SK-N-SH treated with all-trans-retinoic acid at 6 μM for 48 hours (cell line): ENCODE data around the gene TMEM196.

Source experiments
- ATAC-seq: fragments of 200-7000 bp; cut with Tn5 transposase; 3 replicates; pipeline ENCODE4 v1.9.1; 2020; ENCODE audit warnings: mild to moderate bottlenecking, moderate library complexity
- ARNTL ChIP-seq: fragments of 450-650 bp; formaldehyde crosslinking; IDR thresholded peaks from 2 replicates; pipeline ENCODE4 v1.5.0; 2020; ENCODE audit warnings: low read depth, mild to moderate bottlenecking, moderate library complexity, borderline replicate concordance
- BACH2 ChIP-seq: fragments of 250-450 bp; sonication (Bioruptor Pico); IDR thresholded peaks from 2 replicates; pipeline ENCODE4 v1.9.0; 2021; ENCODE audit warnings: mild to moderate bottlenecking, borderline replicate concordance
- CSDC2 ChIP-seq: fragments of 250-450 bp; sonication (Bioruptor Pico); IDR thresholded peaks from 2 replicates; pipeline ENCODE4 v1.5.0; 2020; ENCODE audit warnings: mild to moderate bottlenecking, moderate library complexity
- GLIS3 ChIP-seq: fragments of 250-450 bp; sonication (Bioruptor Pico); IDR thresholded peaks from 2 replicates; pipeline ENCODE4 v1.5.0; 2020; ENCODE audit warnings: mild to moderate bottlenecking, moderate library complexity
- ISL1 ChIP-seq: fragments of 250-450 bp; sonication (Bioruptor Pico); IDR thresholded peaks from 2 replicates; pipeline ENCODE4 v2.1.2; 2022; ENCODE audit warnings: mild to moderate bottlenecking, moderate library complexity
- RARB ChIP-seq: fragments of 250-450 bp; sonication (Bioruptor Pico); IDR thresholded peaks from 2 replicates; pipeline ENCODE4 v1.8.0; 2021; ENCODE audit warnings: mild to moderate bottlenecking, moderate library complexity
- SNAI2 ChIP-seq: fragments of 250-450 bp; sonication (Bioruptor Pico); IDR thresholded peaks from 2 replicates; pipeline ENCODE4 v1.5.0; 2020; ENCODE audit warnings: mild to moderate bottlenecking, moderate library complexity
- TCF4 ChIP-seq: fragments of 250-450 bp; sonication (Bioruptor Pico); IDR thresholded peaks from 2 replicates; pipeline ENCODE4 v1.8.0; 2021; ENCODE audit warnings: mild to moderate bottlenecking, moderate library complexity, borderline replicate concordance
- TOX ChIP-seq: fragments of 250-450 bp; sonication (Bioruptor Pico); IDR thresholded peaks from 2 replicates; pipeline ENCODE4 v1.8.0; 2021; ENCODE audit warnings: mild to moderate bottlenecking, moderate library complexity, borderline replicate concordance
- ZC3H10 ChIP-seq: fragments of 250-450 bp; sonication (Bioruptor Pico); IDR thresholded peaks from 2 replicates; pipeline ENCODE4 v1.5.1; 2021; ENCODE audit warnings: mild to moderate bottlenecking, moderate library complexity
- ZFP3 ChIP-seq: fragments of 250-450 bp; sonication (Bioruptor Pico); IDR thresholded peaks from 2 replicates; pipeline ENCODE4 v1.5.0; 2020; ENCODE audit warnings: mild to moderate bottlenecking, moderate library complexity
- ZFP30 ChIP-seq: fragments of 450-650 bp; formaldehyde crosslinking; IDR thresholded peaks from 2 replicates; pipeline ENCODE4 v1.5.0; 2022; ENCODE audit warnings: mild to moderate bottlenecking, moderate library complexity
- ZNF565 ChIP-seq: fragments of 450-650 bp; formaldehyde crosslinking; conservative IDR thresholded peaks from 2 replicates; pipeline ENCODE4 v1.5.0; 2020; ENCODE audit warnings: low read depth, mild to moderate bottlenecking, moderate library complexity
- ZNF70 ChIP-seq: fragments of 450-650 bp; formaldehyde crosslinking; IDR thresholded peaks from 2 replicates; pipeline ENCODE4 v1.5.0; 2020; ENCODE audit warnings: mild to moderate bottlenecking, moderate library complexity
- ZNF8 ChIP-seq: fragments of 450-650 bp; formaldehyde crosslinking; IDR thresholded peaks from 2 replicates; pipeline ENCODE4 v1.5.0; 2020; ENCODE audit warnings: mild to moderate bottlenecking, moderate library complexity
- TF ChIP-seq, protein P1 (sequence below): fragments of 250-450 bp; sonication (Bioruptor Pico); IDR thresholded peaks from 2 replicates; pipeline ENCODE4 v1.5.1; 2020; ENCODE audit warnings: low read depth, mild to moderate bottlenecking, moderate library complexity
- TF ChIP-seq, protein P2 (sequence below): fragments of 250-450 bp; sonication (Bioruptor Pico); IDR thresholded peaks from 2 replicates; pipeline ENCODE4 v1.5.1; 2021; ENCODE audit warnings: mild to moderate bottlenecking, moderate library complexity
- TF ChIP-seq, protein P3 (sequence below): fragments of 250-450 bp; sonication (Bioruptor Pico); IDR thresholded peaks from 2 replicates; pipeline ENCODE4 v1.8.0; 2021; ENCODE audit warnings: low read depth, mild to moderate bottlenecking, moderate library complexity, borderline replicate concordance
- TF ChIP-seq, protein P4 (sequence below): fragments of 250-450 bp; sonication (Bioruptor Pico); IDR thresholded peaks from 2 replicates; pipeline ENCODE4 v1.5.0; 2020; ENCODE audit warnings: mild to moderate bottlenecking, moderate library complexity
- TF ChIP-seq, protein P5 (sequence below): fragments of 250-450 bp; sonication (Bioruptor Pico); IDR thresholded peaks from 2 replicates; pipeline ENCODE4 v1.8.0; 2020; ENCODE audit warnings: mild to moderate bottlenecking, moderate library complexity, borderline replicate concordance

Gene TMEM196

DNA sequence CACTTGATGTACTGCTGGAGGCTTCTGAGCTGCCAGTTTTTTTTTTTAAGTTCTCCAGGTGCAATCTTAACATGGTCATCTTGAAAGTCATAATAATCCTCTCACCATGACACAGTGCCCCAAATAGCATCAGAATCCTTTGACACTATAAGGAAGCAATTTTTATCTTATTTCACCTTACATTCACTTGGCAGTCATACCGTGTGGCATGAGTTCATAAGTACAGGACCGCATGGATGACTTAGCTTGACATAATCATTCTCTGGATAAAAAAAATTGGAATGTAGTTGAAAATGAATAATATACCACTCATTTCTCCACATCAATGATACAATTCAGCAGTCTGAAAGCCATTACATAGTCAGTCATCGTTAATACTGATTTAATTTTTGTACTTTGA is 25.6 kb upstream of the TMEM196 start:
- TF ChIP-seq ZNF565 (CRISPR knock-in tag), result no peak
- TF ChIP-seq ZFP3, result no peak
- no peak for TF ChIP-seq GLIS3
- no peak for ATAC-seq

DNA sequence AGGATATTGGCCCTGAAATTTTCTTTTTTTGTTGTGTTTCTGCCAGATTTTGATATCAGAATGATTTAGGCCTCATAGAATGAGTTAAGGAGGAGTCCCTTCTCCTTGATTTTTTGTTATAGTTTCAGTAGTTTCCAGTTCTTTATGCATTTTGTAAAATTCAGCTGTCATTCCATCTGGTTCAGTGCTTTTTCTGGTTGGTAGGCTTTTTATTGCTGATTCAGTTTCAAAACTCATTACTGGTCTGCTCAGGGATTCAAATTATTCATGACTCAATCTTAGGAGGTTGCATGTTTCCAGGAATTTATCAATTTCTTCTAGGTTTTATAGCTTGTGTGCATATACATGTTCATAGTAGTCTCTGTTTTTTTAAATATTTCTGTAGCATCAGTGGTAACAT is 10.1 kb upstream of the TMEM196 start:
- ATAC-seq, result no peak
- no peak for TF ChIP-seq ISL1 (CRISPR knock-in tag)
- TF ChIP-seq CSDC2 (CRISPR knock-in tag), result no peak
- TF ChIP-seq SNAI2 (CRISPR knock-in tag), result no peak
- no peak for TF ChIP-seq ZFP30 (CRISPR knock-in tag)
- no peak for TF ChIP-seq ZNF565 (CRISPR knock-in tag)
- TF ChIP-seq GLIS3, result no peak

DNA sequence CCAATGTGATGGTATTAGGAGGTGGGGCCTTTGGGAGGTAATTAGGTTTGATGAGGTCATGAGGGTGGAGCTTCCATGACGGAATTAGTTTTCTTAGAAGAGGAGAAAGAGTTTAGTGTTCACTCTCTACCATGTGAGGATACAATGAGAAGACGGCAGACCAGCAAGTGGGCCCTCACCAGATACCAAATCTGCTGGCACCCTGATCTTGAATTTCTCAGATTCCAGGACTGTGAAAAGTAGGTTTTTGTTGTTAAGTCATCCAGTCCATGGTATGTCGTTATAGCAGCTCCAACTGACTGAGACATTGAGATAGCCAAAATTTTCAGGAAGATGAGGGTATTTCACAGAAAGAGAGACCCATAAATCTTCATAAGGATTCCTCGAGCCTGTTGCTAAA is 3.6 kb upstream of the TMEM196 start:
- TF ChIP-seq GLIS3, result no peak
- no peak for TF ChIP-seq ZNF8 (CRISPR knock-in tag)
- no peak for TF ChIP-seq ZFP30 (CRISPR knock-in tag)
- no peak for TF ChIP-seq TCF4 (CRISPR knock-in tag)
- TF ChIP-seq TOX (CRISPR knock-in tag), result no peak
- TF ChIP-seq ZFP3, result no peak
- TF ChIP-seq BACH2 (CRISPR knock-in tag), result no peak
- TF ChIP-seq RARB, result no peak
- no peak for TF ChIP-seq ARNTL (CRISPR knock-in tag)
- TF ChIP-seq, protein P1, sequence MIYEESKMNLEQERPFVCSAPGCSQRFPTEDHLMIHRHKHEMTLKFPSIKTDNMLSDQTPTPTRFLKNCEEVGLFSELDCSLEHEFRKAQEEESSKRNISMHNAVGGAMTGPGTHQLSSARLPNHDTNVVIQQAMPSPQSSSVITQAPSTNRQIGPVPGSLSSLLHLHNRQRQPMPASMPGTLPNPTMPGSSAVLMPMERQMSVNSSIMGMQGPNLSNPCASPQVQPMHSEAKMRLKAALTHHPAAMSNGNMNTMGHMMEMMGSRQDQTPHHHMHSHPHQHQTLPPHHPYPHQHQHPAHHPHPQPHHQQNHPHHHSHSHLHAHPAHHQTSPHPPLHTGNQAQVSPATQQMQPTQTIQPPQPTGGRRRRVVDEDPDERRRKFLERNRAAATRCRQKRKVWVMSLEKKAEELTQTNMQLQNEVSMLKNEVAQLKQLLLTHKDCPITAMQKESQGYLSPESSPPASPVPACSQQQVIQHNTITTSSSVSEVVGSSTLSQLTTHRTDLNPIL (CRISPR knock-in tag), result no peak
- TF ChIP-seq, protein P2, sequence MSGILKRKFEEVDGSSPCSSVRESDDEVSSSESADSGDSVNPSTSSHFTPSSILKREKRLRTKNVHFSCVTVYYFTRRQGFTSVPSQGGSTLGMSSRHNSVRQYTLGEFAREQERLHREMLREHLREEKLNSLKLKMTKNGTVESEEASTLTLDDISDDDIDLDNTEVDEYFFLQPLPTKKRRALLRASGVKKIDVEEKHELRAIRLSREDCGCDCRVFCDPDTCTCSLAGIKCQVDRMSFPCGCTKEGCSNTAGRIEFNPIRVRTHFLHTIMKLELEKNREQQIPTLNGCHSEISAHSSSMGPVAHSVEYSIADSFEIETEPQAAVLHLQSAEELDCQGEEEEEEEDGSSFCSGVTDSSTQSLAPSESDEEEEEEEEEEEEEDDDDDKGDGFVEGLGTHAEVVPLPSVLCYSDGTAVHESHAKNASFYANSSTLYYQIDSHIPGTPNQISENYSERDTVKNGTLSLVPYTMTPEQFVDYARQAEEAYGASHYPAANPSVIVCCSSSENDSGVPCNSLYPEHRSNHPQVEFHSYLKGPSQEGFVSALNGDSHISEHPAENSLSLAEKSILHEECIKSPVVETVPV (CRISPR knock-in tag), result no peak
- TF ChIP-seq ZNF565 (CRISPR knock-in tag), result no peak
- TF ChIP-seq ISL1 (CRISPR knock-in tag), result no peak
- TF ChIP-seq, protein P3, sequence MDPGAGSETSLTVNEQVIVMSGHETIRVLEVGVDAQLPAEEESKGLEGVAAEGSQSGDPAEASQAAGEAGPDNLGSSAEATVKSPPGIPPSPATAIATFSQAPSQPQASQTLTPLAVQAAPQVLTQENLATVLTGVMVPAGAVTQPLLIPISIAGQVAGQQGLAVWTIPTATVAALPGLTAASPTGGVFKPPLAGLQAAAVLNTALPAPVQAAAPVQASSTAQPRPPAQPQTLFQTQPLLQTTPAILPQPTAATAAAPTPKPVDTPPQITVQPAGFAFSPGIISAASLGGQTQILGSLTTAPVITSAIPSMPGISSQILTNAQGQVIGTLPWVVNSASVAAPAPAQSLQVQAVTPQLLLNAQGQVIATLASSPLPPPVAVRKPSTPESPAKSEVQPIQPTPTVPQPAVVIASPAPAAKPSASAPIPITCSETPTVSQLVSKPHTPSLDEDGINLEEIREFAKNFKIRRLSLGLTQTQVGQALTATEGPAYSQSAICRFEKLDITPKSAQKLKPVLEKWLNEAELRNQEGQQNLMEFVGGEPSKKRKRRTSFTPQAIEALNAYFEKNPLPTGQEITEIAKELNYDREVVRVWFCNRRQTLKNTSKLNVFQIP (CRISPR knock-in tag), result no peak
- ATAC-seq, result no peak

DNA sequence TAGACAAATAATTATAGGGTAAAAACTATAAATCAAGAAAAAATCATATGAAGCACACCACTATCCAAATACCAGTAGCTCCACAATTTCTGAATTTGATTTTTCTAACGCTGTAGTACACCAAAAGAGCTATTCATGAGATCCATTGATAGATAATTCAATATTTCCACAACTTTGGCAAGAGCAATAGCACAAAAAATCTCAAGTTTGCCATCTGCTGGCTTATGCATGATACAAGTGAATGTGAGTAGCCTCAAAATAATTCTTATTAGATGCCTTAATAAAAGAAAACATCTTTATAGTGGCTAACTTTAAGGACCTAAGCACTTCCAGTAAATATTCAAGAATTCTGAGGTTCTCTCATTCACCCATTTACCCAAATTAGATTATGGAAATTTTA is 2.2 kb upstream of the TMEM196 start:
- TF ChIP-seq, protein P2 (CRISPR knock-in tag), result no peak
- TF ChIP-seq, protein P4, sequence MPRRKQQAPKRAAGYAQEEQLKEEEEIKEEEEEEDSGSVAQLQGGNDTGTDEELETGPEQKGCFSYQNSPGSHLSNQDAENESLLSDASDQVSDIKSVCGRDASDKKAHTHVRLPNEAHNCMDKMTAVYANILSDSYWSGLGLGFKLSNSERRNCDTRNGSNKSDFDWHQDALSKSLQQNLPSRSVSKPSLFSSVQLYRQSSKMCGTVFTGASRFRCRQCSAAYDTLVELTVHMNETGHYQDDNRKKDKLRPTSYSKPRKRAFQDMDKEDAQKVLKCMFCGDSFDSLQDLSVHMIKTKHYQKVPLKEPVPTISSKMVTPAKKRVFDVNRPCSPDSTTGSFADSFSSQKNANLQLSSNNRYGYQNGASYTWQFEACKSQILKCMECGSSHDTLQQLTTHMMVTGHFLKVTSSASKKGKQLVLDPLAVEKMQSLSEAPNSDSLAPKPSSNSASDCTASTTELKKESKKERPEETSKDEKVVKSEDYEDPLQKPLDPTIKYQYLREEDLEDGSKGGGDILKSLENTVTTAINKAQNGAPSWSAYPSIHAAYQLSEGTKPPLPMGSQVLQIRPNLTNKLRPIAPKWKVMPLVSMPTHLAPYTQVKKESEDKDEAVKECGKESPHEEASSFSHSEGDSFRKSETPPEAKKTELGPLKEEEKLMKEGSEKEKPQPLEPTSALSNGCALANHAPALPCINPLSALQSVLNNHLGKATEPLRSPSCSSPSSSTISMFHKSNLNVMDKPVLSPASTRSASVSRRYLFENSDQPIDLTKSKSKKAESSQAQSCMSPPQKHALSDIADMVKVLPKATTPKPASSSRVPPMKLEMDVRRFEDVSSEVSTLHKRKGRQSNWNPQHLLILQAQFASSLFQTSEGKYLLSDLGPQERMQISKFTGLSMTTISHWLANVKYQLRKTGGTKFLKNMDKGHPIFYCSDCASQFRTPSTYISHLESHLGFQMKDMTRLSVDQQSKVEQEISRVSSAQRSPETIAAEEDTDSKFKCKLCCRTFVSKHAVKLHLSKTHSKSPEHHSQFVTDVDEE (CRISPR knock-in tag), result no peak
- TF ChIP-seq ZNF8 (CRISPR knock-in tag) (no peak), ZC3H10 (CRISPR knock-in tag) (no peak), TOX (CRISPR knock-in tag) (no peak), ZNF70 (CRISPR knock-in tag) (no peak), GLIS3 (no peak), RARB (no peak), ZFP30 (CRISPR knock-in tag) (no peak), TCF4 (CRISPR knock-in tag) (no peak)
- TF ChIP-seq, protein P5, sequence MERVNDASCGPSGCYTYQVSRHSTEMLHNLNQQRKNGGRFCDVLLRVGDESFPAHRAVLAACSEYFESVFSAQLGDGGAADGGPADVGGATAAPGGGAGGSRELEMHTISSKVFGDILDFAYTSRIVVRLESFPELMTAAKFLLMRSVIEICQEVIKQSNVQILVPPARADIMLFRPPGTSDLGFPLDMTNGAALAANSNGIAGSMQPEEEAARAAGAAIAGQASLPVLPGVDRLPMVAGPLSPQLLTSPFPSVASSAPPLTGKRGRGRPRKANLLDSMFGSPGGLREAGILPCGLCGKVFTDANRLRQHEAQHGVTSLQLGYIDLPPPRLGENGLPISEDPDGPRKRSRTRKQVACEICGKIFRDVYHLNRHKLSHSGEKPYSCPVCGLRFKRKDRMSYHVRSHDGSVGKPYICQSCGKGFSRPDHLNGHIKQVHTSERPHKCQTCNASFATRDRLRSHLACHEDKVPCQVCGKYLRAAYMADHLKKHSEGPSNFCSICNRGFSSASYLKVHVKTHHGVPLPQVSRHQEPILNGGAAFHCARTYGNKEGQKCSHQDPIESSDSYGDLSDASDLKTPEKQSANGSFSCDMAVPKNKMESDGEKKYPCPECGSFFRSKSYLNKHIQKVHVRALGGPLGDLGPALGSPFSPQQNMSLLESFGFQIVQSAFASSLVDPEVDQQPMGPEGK (CRISPR knock-in tag), result no peak
- no peak for ATAC-seq
